Measurements from ENCODE around the gene TRAK2. TPM values are rescaled to one million over a fixed set of nuclear protein-coding genes. Genes with fewer than 3 reads are reported as not detected.

TRAK2 gene
- total and polyA plus RNA-seq, 2 of the 13 experiments (the other 11 are each of a cell fraction or from before 2014, with no cell fraction given): 7.7 to 21.0 TPM

DNA sequence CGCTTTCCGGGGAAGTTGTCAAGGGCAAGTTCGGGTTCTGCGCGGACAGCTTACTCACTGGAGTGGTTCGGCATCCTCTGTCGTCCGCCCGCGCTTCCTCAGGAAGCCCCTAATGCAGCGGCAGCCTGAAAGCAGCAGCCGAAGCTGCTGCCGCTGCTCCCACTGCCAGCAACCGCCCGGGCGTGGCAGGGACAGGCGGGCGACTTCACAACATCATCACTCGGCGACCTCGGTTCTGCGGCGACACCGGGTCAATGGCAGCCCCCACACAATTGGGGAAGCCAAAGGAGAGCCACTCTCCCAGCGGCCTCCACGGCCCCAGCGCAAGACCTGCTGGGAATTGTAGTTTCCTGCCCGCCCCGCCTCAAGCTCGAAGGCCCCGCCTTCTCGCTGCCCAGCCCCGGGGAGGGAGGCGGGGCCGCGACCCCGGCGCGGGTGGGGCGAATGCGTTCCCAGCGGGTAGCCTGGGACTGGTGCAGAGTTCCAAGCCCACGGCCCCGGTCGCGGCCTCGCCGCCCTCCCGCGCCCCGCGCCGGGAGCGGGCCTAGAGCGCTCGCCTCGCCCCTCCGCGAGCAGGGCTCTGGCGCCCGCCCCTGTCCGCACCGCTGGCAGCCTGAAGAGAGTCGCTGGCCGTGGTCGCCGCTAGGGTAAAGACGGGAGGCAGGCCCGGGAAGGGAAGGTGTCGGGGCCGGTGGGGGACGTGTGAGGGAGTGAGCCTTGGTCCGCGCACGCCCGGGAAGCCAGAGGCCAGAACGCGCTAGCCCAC, at the start of gene TRAK2, which contains the start of gene STRADB (continued):
- no peak for TF ChIP-seq U2AF2 (IDR thresholded peaks at IDR 0.05; ENCODE audit: low read depth, low read length)
- TF ChIP-seq ZNF850 (CRISPR knock-in tag; conservative IDR thresholded peaks at IDR 0.05): no peak; the same call in 1 of the 2 replicates
- peak; percentile 61; the same call in 1 of the 2 replicates for TF ChIP-seq HHEX (CRISPR knock-in tag; IDR thresholded peaks at IDR 0.05)
- peak; percentile 96 for TF ChIP-seq GATAD1 (CRISPR knock-in tag; IDR thresholded peaks at IDR 0.05)
- TF ChIP-seq, protein P1, sequence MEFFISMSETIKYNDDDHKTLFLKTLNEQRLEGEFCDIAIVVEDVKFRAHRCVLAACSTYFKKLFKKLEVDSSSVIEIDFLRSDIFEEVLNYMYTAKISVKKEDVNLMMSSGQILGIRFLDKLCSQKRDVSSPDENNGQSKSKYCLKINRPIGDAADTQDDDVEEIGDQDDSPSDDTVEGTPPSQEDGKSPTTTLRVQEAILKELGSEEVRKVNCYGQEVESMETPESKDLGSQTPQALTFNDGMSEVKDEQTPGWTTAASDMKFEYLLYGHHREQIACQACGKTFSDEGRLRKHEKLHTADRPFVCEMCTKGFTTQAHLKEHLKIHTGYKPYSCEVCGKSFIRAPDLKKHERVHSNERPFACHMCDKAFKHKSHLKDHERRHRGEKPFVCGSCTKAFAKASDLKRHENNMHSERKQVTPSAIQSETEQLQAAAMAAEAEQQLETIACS (CRISPR knock-in tag; IDR thresholded peaks at IDR 0.05): peak; percentile 59
- TF ChIP-seq, protein P2, sequence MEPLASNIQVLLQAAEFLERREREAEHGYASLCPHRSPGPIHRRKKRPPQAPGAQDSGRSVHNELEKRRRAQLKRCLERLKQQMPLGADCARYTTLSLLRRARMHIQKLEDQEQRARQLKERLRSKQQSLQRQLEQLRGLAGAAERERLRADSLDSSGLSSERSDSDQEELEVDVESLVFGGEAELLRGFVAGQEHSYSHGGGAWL (CRISPR knock-in tag; IDR thresholded peaks at IDR 0.05): no peak; the same call in 1 of the 2 replicates
- TF ChIP-seq, protein P3, sequence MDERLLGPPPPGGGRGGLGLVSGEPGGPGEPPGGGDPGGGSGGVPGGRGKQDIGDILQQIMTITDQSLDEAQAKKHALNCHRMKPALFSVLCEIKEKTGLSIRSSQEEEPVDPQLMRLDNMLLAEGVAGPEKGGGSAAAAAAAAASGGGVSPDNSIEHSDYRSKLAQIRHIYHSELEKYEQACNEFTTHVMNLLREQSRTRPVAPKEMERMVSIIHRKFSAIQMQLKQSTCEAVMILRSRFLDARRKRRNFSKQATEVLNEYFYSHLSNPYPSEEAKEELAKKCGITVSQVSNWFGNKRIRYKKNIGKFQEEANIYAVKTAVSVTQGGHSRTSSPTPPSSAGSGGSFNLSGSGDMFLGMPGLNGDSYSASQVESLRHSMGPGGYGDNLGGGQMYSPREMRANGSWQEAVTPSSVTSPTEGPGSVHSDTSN (CRISPR knock-in tag; IDR thresholded peaks at IDR 0.05): no peak
- TF ChIP-seq, protein P4, sequence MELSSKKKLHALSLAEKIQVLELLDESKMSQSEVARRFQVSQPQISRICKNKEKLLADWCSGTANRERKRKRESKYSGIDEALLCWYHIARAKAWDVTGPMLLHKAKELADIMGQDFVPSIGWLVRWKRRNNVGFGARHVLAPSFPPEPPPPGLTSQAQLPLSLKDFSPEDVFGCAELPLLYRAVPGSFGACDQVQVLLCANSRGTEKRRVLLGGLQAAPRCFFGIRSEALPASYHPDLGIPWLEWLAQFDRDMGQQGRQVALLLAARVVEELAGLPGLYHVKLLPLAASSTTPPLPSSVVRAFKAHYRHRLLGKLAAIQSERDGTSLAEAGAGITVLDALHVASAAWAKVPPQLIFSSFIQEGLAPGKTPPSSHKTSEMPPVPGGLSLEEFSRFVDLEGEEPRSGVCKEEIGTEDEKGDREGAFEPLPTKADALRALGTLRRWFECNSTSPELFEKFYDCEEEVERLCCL (CRISPR knock-in tag; IDR thresholded peaks at IDR 0.05; ENCODE audit: borderline replicate concordance): no peak
- TF ChIP-seq ZNF292 (CRISPR knock-in tag; IDR thresholded peaks at IDR 0.05; ENCODE audit: borderline replicate concordance, low read depth): peak; percentile 93
- TF ChIP-seq SATB2 (CRISPR knock-in tag; IDR thresholded peaks at IDR 0.05): no peak
- TF ChIP-seq, protein P5, sequence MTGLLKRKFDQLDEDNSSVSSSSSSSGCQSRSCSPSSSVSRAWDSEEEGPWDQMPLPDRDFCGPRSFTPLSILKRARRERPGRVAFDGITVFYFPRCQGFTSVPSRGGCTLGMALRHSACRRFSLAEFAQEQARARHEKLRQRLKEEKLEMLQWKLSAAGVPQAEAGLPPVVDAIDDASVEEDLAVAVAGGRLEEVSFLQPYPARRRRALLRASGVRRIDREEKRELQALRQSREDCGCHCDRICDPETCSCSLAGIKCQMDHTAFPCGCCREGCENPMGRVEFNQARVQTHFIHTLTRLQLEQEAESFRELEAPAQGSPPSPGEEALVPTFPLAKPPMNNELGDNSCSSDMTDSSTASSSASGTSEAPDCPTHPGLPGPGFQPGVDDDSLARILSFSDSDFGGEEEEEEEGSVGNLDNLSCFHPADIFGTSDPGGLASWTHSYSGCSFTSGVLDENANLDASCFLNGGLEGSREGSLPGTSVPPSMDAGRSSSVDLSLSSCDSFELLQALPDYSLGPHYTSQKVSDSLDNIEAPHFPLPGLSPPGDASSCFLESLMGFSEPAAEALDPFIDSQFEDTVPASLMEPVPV (CRISPR knock-in tag; IDR thresholded peaks at IDR 0.05): no peak
- peak; percentile 55; the same call in 1 of the 2 replicates for TF ChIP-seq NR2F6 (IDR thresholded peaks at IDR 0.05)
- peak; percentile 74 for TF ChIP-seq NR2F6 (CRISPR knock-in tag; IDR thresholded peaks at IDR 0.05)
- peak; percentile 31 for TF ChIP-seq SAFB2 (CRISPR knock-in tag; IDR thresholded peaks at IDR 0.05; ENCODE audit: borderline replicate concordance, low read depth)
- peak; percentile 49 for TF ChIP-seq HOXA5 (CRISPR knock-in tag; IDR thresholded peaks at IDR 0.05)
- TF ChIP-seq, protein P6, sequence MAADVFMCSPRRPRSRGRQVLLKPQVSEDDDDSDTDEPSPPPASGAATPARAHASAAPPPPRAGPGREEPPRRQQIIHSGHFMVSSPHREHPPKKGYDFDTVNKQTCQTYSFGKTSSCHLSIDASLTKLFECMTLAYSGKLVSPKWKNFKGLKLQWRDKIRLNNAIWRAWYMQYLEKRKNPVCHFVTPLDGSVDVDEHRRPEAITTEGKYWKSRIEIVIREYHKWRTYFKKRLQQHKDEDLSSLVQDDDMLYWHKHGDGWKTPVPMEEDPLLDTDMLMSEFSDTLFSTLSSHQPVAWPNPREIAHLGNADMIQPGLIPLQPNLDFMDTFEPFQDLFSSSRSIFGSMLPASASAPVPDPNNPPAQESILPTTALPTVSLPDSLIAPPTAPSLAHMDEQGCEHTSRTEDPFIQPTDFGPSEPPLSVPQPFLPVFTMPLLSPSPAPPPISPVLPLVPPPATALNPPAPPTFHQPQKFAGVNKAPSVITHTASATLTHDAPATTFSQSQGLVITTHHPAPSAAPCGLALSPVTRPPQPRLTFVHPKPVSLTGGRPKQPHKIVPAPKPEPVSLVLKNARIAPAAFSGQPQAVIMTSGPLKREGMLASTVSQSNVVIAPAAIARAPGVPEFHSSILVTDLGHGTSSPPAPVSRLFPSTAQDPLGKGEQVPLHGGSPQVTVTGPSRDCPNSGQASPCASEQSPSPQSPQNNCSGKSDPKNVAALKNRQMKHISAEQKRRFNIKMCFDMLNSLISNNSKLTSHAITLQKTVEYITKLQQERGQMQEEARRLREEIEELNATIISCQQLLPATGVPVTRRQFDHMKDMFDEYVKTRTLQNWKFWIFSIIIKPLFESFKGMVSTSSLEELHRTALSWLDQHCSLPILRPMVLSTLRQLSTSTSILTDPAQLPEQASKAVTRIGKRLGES (CRISPR knock-in tag; IDR thresholded peaks at IDR 0.05; ENCODE audit: borderline replicate concordance): no peak
- TF ChIP-seq THAP11 (CRISPR knock-in tag; IDR thresholded peaks at IDR 0.05): peak; percentile 99
- no peak for TF ChIP-seq RFXANK (CRISPR knock-in tag; IDR thresholded peaks at IDR 0.05)
- 0 out of 2 replicates have a peak, but pooled peaks have one; percentile 64 for TF ChIP-seq HNRNPUL1 (IDR thresholded peaks at IDR 0.05; ENCODE audit: low read depth, low read length)
- no peak for TF ChIP-seq ZNF839 (CRISPR knock-in tag; IDR thresholded peaks at IDR 0.05; ENCODE audit: borderline replicate concordance)

All from HepG2 (cell line).